NCI-H146 treated with DMSO at 0.1 percent for 48 hours (cell line): ENCODE results near the gene RPS3.
"Not testable (repeated sequence)": the region's sequence is repeated elsewhere in the genome, so short reads cannot be mapped to it uniquely, and the experiment has no call there.

ENCODE experiments used
- DNase-seq: peaks from one replicate; lab custom pipeline; 2025; ENCODE audit not compliant: unreplicated experiment; lab: John Stamatoyannopoulos, UW

Gene RPS3

GRCh38 chr11:75399344-75400145, at the start of gene RPS3:
Gene RPS3 (plus strand): TSS chr11:75399518. CDS start chr11:75399548, 30 bp downstream.
- DNase-seq, result peak; percentile 86

- DNase-seq, result no peak
Measured at GRCh38 chr11:75349521-75350116, 49.7 kb upstream of the RPS3 start.

- DNase-seq, result no peak
Measured at GRCh38 chr11:75350122-75350742, 49.1 kb upstream of the RPS3 start.

- DNase-seq, result no peak
Measured at GRCh38 chr11:75350743-75351540, 48.4 kb upstream of the RPS3 start.

- DNase-seq, result no peak
Measured at GRCh38 chr11:75351541-75351790, 47.9 kb upstream of the RPS3 start, which contains the start of gene ARRB1. Gene ARRB1 (minus strand): TSS chr11:75351661. CDS start chr11:75351607, 54 bp downstream.

- peak; percentile 66 for DNase-seq
Measured at GRCh38 chr11:75351791-75352587, 47.3 kb upstream of the RPS3 start.

GRCh38 chr11:75352588-75353206, 46.6 kb upstream of the RPS3 start:
- DNase-seq, result peak; percentile 13

GRCh38 chr11:75355051-75355450, 44.3 kb upstream of the RPS3 start:
- no peak for DNase-seq

- no peak for DNase-seq
Measured at GRCh38 chr11:75356613-75357012, 42.7 kb upstream of the RPS3 start.

- DNase-seq, result not testable (repeated sequence)
Measured at GRCh38 chr11:75362285-75362684, 37.0 kb upstream of the RPS3 start.

GRCh38 chr11:75365711-75366181, 33.6 kb upstream of the RPS3 start:
- DNase-seq, result no peak

GRCh38 chr11:75366826-75367225, 32.5 kb upstream of the RPS3 start:
- DNase-seq, result not testable (repeated sequence)

GRCh38 chr11:75369560-75370255, 29.6 kb upstream of the RPS3 start:
- no peak for DNase-seq

- peak; percentile 26 for DNase-seq
Measured at GRCh38 chr11:75371949-75372876, 27.1 kb upstream of the RPS3 start.

GRCh38 chr11:75373201-75373600, 26.1 kb upstream of the RPS3 start:
- no peak for DNase-seq

- DNase-seq, result no peak
Measured at GRCh38 chr11:75374646-75375045, 24.7 kb upstream of the RPS3 start.

- no peak for DNase-seq
Measured at GRCh38 chr11:75375626-75376025, 23.7 kb upstream of the RPS3 start.

- DNase-seq, result no peak
Measured at GRCh38 chr11:75376175-75376574, 23.1 kb upstream of the RPS3 start.
